ENCODE measurements around the gene STPG4. TPM values are rescaled to one million over a fixed set of nuclear protein-coding genes. Genes with fewer than 3 reads are reported as not detected.

STPG4 gene
- total RNA-seq, 1 donor, result 1.2 TPM

DNA sequence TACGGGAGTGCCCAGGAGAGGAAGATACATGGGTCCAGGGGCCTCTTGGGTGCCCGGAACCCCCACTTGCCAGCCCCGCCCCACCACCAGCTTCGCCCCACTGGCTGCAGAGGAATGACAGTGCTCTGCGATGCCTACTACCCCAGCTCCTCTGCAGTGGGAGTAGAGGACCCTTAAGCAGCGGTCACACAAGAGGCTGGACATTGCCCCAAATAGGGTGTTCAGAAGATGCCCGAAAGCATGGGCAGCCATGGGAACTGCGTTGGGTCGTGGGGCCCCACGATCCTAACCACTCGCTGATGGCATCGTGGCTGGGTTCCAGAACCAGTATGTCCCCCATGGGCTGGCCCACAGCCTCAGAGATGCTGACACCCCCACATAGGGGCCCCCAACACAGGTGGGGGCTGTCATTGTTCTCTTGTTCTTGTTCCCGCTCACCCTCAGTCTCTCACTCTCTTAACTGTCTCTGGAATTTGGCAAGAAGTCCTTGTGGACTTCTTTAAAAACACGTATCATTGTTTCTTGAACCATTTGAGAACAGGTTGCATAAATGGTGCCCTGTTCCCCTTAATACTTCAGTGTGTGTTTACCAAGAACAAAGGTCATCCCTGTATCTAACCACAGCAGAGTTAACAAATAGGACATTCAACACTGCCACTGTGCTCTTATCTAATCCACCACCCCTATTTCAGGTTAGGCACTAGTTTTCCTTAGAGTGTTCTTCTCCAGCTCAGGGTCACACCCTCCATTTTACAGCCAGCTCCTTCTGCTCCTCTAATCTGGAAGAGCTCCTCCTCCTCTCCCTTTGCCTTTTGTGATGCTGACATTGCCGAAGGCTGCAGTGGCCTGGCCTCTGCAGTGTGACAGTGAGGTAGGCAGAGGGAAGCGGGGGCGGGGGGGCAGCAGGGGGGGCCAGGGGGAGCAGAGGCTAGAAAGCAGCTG, 76.3 kb downstream of the STPG4 start:
- Histone ChIP-seq H3K4me1 (ENCODE audit: insufficient read depth, low read length) (peaks cover 62% of the 10 kb centered on the region), H3K9me3 (ENCODE audit: low read depth, low read length) (no peaks in the 10 kb centered on the region), H3K4me3 (ENCODE audit: low read length) (no peak overlapping the region)

DNA sequence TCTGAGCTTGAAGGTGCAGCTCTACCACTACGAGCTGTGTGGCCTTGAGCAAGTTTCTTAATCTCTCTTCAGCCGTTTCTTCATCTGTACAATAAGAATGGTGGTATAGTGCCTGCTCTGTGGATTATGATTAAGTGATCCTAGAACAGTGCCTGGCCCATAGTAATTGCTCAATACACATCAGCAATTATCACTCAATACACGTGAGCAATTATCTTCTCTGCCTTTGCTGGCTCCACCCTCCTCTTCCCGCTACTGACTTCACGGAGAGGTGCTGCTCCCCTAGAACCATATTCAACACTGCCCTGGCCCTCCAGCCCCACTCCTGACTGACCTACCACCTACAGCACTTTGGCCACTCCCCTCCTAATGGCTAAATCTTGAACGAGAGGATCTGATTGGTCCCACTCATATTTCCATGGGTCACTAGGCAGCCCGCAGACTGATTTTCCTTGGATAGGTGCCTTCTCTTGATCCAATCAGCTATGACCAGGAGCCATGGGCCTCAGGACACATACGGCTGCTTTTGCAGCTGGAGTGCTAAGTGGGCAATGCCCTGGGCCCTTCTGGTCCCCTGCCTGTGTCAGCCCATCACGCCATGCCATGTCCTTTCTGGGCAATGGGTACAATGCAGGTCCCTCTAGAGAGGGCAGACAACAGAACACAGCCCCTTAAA, 77.5 kb downstream of the STPG4 start:
- no peaks in the 10 kb centered on the region for H3K9me3 ChIP-seq (ENCODE audit: low read depth, low read length)
- no peaks in the 10 kb centered on the region for H3K27me3 ChIP-seq (ENCODE audit: insufficient read depth, low read length)
- H3K4me3 ChIP-seq (ENCODE audit: low read length), result no peak overlapping the region
- H3K4me1 ChIP-seq (ENCODE audit: insufficient read depth, low read length), result peaks cover 63% of the 10 kb centered on the region

More for the DNA sequence above, 76.3 kb downstream of the STPG4 start:
- no peaks in the 10 kb centered on the region for H3K27me3 ChIP-seq (ENCODE audit: insufficient read depth, low read length)

DNA sequence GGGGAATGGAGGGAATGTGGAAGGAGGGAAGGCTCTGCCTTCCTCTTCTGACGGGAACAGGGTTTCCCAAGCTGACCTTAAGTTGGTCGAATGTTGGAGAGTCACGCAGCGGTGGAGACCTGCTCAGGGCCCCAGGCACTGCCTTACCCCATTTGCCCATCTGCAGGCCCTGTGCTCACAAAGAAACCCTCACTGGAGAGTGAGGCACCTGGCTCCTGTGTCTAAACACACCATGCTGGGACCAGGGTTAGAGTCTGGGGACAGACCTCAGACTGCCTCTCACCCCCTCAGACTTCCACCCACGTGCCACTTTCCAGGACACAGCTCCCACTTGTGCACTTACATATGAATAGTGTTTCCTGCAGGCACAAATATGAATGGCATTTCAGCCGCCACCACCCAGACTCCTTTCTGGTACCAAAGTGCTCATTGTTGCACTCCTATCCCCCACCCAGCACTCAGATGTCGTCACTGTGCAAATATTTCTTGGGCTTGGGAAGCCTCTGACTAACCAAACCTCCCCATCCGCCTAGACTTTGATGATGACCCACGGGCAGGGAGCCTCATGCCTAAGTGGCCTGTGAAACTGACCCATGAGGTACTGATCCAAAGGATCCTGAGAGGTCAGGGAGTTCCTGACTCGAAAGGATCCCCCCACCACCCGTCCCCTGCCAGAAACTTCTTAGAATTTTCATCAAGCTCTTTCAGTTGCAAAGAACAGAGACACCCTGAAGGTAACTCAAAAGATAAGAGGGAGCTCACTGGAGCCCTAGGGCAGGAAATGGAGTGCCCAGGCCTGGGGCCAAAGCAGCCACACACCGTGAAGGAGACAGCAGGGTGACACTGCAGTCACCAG, 78.3 kb downstream of the STPG4 start:
- peaks cover 71% of the 10 kb centered on the region for H3K4me1 ChIP-seq (ENCODE audit: insufficient read depth, low read length)
- H3K27me3 ChIP-seq (ENCODE audit: insufficient read depth, low read length), result no peaks in the 10 kb centered on the region
- no peak overlapping the region for H3K4me3 ChIP-seq (ENCODE audit: low read length)
- H3K9me3 ChIP-seq (ENCODE audit: low read depth, low read length), result no peaks in the 10 kb centered on the region

DNA sequence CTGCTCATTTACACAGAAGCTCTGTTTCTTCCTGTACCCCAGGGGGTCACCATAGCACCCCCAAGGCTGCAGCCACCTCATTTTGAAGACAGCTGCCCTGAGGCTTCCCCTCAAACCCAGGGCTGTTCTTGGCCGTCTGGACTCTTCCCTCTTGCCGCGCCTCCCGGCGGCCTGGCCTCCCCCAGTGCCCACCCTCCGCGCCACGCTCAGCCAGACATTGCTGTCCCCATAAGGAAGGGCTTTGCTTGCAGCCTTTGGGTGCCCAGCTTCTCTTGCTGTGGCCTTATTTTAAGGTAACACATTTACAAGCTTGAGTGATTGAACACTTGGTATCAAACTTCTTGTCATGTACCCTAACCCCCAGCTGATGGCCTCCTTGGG, 79.0 kb downstream of the STPG4 start:
- Histone ChIP-seq H3K4me1 (ENCODE audit: insufficient read depth, low read length) (peaks cover 78% of the 10 kb centered on the region), H3K27me3 (ENCODE audit: insufficient read depth, low read length) (no peaks in the 10 kb centered on the region), H3K9me3 (ENCODE audit: low read depth, low read length) (no peaks in the 10 kb centered on the region), H3K4me3 (ENCODE audit: low read length) (no peak overlapping the region)

DNA sequence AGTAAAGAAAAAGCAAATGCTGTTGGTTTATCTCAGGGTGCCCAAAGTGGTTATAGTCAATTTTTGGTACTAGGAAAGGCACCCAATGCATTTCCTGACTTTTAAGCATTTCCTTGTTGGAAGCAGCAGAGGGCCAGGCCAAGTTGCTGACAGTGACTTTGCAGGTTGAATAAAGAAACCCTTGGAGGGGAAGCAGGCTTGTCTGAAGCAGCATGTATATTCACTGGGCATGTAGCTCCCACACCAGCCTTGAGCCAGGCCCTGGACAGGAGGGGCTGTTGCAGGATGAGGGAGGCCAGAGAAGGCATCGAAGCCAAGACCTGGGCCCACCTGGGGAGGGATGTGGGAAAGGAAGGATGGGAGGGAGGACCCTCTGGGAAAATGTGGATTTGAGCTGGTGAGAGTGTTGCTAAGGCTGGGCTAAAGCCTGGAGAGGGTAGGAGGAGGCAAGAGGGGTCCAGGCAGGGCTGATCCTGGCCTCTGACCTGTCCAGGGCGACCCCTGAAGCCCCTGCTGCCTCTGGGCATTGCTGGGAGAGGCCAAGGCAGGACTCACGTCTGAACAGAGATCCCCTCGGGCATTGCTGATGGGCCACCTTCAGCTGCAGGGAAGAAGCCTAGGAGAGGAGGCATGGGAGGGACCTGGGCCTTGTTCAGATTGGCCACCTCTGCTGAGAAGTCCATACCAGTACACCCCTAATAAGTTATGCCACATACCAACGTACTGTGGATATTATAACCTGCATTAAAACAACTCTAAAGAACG, 79.6 kb downstream of the STPG4 start:
- no peaks in the 10 kb centered on the region for H3K9me3 ChIP-seq (ENCODE audit: low read depth, low read length)
- no peaks in the 10 kb centered on the region for H3K27me3 ChIP-seq (ENCODE audit: insufficient read depth, low read length)
- no peak overlapping the region for H3K4me3 ChIP-seq (ENCODE audit: low read length)
- H3K4me1 ChIP-seq (ENCODE audit: insufficient read depth, low read length), result peaks cover 83% of the 10 kb centered on the region

DNA sequence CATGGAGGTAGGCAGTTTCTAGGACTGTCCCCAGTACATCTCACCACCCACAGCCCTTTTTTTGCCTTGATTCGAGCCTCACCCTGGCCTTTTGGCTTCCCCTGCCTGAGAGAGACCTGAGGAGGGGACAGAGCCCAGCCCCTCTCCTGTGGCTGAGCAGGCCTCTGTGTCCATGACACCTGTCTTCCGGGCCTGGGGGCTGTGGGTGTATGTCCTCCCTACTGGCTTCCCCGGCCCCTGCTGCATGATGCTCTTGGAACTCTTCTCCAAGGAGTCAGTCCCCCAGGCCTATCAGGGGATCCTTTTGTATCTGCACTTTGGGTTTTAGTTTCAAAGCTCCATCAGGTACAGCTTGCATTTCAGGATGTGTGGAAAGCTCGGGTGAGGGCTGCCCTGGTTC, 80.4 kb downstream of the STPG4 start:
- H3K4me1 ChIP-seq (ENCODE audit: insufficient read depth, low read length), result peaks cover 85% of the 10 kb centered on the region
- no peaks in the 10 kb centered on the region for H3K27me3 ChIP-seq (ENCODE audit: insufficient read depth, low read length)
- H3K4me3 ChIP-seq (ENCODE audit: low read length), result no peak overlapping the region
- H3K9me3 ChIP-seq (ENCODE audit: low read depth, low read length), result no peaks in the 10 kb centered on the region

DNA sequence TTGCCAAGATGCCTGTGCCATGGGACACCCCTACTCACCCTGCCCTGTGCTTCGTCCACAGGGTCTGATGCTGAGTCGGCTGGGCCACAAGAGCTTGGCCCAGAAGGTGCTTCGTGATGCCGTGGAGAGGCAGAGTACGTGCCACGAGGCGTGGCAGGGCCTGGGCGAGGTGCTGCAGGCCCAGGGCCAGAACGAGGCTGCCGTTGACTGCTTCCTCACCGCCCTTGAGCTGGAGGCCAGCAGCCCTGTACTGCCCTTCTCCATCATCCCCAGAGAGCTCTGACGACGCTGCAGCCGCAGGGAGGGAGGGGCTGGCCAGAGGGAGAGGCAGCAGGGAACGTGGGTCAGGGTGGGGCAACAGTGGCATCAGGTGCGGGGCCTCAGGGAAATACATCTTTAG, 81.5 kb downstream of the STPG4 start:
- Histone ChIP-seq H3K27me3 (ENCODE audit: insufficient read depth, low read length) (no peaks in the 10 kb centered on the region), H3K9me3 (ENCODE audit: low read depth, low read length) (no peaks in the 10 kb centered on the region), H3K4me1 (ENCODE audit: insufficient read depth, low read length) (peaks cover 86% of the 10 kb centered on the region), H3K4me3 (ENCODE audit: low read length) (no peak overlapping the region)

DNA sequence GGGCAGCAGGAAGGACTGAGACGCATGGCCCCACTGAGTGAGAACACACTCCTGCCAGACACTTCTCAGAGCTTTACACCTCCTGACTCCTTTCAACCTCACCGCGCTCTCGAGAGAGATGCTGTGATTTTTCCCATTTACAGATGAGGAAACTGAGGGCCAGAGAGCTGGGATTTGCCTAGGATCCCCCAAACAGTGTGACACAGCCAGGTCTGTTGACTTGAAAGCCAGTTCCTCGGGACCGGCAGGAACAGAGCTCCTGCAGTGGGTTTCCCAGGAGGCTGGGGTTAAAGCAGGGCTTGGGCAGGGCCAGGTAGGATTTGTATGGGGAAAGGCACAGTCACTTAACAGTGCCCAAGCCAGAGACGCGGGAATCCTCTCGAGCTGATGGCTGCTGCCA, 81.9 kb downstream of the STPG4 start:
- peaks cover 86% of the 10 kb centered on the region for H3K4me1 ChIP-seq (ENCODE audit: insufficient read depth, low read length)
- no peak overlapping the region for H3K4me3 ChIP-seq (ENCODE audit: low read length)
- no peaks in the 10 kb centered on the region for H3K27me3 ChIP-seq (ENCODE audit: insufficient read depth, low read length)
- no peaks in the 10 kb centered on the region for H3K9me3 ChIP-seq (ENCODE audit: low read depth, low read length)

DNA sequence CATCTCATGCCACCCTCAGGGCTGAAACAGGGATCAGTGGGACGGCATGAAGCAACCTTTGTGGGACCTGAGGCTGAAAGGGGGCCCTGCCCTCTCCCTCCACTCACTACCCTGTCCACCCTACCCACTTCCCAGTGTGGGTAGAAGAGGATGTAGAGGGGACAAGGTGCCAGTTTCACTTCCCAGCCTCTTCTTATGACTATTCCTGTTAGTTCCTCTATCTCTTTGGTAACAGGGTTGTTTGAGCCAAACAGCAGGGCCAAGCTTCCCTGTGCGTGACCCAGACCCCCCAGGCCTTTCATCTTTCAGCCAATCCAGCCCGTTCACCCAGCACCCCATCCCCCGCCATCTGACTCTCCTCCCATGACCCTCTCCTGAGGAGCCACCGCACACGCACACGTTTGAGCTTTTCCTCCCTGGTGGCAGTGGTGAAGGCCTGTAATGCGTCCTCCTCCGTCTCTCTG, 82.3 kb downstream of the STPG4 start:
- Histone ChIP-seq H3K27me3 (ENCODE audit: insufficient read depth, low read length) (no peaks in the 10 kb centered on the region), H3K9me3 (ENCODE audit: low read depth, low read length) (no peaks in the 10 kb centered on the region), H3K4me3 (ENCODE audit: low read length) (no peak overlapping the region), H3K4me1 (ENCODE audit: insufficient read depth, low read length) (peaks cover 89% of the 10 kb centered on the region)

DNA sequence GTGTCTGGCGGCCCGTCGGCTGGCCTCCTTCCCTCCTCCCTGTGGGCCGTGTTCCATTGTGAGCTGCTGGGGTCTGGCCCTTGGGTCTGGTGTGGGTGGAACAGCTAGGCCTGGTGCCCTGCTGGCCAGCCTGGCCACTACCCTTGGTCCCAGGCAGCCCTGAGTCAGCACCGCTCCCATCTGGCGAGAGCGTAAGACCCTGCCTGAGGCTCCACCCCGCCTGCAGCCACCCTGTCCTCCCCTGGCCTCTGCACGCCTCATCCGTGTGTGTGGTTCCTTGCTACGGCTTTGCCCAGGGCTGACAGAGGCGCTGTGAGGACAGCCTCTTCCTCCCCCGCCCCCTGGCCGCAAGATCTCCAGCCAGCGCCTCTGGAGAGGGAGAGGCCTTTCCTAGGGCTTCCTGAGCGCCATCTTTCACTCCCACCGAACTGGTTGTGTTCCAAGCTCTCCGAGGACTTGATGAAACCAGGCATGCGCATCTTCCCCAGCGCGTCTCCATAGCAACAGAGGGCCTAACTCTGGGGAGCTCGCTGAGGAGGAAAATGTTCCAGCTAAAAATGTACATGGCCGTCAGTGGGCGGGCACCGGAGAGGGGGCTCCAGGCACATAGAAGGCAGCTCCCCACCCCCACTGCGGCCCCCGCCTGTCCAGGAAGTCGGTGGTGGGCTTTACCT, 83.0 kb downstream of the STPG4 start:
- Histone ChIP-seq H3K9me3 (ENCODE audit: low read depth, low read length) (no peaks in the 10 kb centered on the region), H3K4me3 (ENCODE audit: low read length) (no peak overlapping the region), H3K4me1 (ENCODE audit: insufficient read depth, low read length) (peaks cover 86% of the 10 kb centered on the region), H3K27me3 (ENCODE audit: insufficient read depth, low read length) (no peaks in the 10 kb centered on the region)

DNA sequence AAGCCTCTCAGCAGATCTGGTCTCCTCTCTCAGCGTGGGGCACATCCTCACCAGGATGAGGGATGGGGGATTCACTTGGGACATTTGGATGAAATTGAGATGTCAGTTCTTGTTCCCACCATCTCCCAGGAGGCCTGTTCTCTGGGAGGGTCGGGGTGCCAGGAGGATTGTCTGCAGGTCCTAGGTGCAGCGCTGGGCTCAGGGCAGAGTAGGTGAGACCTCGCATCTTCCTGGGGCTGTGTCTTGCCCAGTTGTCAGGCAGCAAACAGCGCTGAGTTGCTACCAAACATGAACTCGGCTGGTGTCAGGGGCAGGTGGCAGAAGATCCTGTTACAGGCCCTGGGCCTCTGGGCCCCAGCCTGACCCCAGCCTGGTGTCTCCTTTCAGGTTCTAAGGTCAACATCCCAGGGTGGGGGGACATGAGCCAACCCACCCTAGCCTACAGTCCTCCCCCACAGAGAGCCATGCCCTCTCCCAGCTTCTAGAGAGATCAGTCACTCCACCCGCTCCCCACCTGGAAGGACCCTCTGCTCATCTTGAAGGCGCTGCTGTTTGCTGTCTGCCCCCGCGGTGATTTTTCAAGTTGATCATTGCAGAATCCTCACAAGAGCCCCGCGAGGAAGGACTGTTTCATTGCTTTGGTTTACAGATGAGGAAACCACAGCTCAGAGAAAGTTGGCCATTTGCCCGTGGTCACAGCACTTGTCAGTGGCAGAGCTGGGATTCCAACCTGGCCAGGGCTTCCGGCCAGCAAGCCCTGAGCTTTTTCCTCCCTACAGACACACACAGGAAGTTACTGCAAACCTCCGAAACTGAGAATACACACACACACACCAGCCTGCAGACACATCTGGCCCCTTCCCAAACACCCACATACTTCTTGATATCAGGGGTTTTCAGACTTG, 83.9 kb downstream of the STPG4 start:
- no peaks in the 10 kb centered on the region for H3K9me3 ChIP-seq (ENCODE audit: low read depth, low read length)
- H3K4me1 ChIP-seq (ENCODE audit: insufficient read depth, low read length), result peaks cover 85% of the 10 kb centered on the region
- H3K27me3 ChIP-seq (ENCODE audit: insufficient read depth, low read length), result no peaks in the 10 kb centered on the region
- H3K4me3 ChIP-seq (ENCODE audit: low read length), result no peak overlapping the region

DNA sequence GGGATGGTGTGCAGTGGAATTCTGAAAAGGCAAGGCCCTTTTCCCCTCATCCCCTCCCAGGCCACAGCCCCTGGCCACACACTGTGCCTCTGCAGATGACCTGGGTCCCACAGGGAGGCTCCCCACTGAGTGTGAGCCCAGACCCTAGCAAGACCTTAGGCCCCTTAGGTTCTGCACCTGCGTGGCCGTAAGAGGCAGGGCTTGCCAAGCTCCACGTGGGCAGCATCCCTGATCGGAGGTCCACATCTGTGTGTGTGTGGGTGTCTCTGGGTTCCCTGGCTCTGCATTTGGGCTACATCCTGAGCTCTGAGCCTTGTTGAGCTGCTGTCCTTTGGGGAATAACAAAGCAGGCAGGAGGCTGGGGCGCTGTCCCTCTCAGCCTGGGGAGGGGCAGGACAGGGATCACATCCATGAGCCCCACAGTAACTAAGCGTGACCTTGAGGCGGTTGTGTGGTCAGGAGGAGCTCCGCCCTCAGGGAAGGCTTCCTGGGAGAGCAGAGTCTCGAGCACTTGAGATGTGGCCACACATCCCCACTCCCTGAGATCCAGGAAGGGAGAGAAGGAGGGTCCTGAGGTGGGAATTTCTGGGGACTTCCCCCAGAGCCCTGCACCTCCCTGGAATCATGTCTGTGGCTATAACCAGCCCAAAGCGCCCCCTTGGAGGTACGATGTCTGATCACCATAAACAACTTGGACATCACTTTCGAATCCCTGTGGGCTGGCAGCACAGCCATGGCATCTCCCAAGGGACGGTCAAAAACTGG, 84.8 kb downstream of the STPG4 start:
- H3K27me3 ChIP-seq (ENCODE audit: insufficient read depth, low read length), result no peaks in the 10 kb centered on the region
- no peaks in the 10 kb centered on the region for H3K9me3 ChIP-seq (ENCODE audit: low read depth, low read length)
- H3K4me1 ChIP-seq (ENCODE audit: insufficient read depth, low read length), result peaks cover 85% of the 10 kb centered on the region
- H3K4me3 ChIP-seq (ENCODE audit: low read length), result no peak overlapping the region

Measured in mononuclear cell (primary cell).